NT2/D1 (cell line): ENCODE data around the gene NEB.

Source experiments
- SUZ12 ChIP-seq: IDR thresholded peaks from 2 replicates; pipeline ENCODE4 v1.6.1; 2011; ENCODE audit not compliant: insufficient read length, insufficient read depth; ENCODE audit errors: extremely low read depth
- YY1 ChIP-seq: IDR thresholded peaks from 2 replicates; pipeline ENCODE4 v1.6.1; 2011; ENCODE audit not compliant: insufficient read length, insufficient read depth
- ZNF274 ChIP-seq: IDR thresholded peaks from 2 replicates; pipeline ENCODE4 v1.6.1; 2011; ENCODE audit warnings: mild to moderate bottlenecking, low read depth, low read length

DNA sequence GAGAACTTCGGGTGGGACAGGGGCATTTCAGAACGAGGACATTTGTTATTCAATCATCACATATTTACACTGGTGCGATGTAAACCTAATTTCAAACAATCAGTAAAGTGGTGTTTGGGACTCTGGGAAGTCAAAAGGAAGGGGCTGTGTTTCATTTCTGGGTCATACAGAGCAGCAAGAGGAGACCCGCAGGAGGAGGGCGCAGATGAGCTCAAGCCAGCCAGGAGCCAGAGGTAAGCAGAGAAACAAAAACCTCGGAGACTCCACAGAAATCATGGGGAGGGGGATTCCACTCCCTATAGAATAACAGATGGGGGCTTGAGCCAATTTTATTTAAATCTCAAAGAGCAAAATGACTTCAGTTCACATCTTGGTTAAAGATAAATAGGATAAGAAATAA, 55.4 kb downstream of the NEB start:
- TF ChIP-seq YY1 (no peak), ZNF274 (no peak), SUZ12 (no peak)
